Activated CD8-positive, alpha-beta memory T cell treated with anti-CD3 and anti-CD28 coated beads for 4 hours (primary cell): ENCODE data around the gene DLG2.
"Not testable (repeated sequence)": the region's sequence is repeated elsewhere in the genome, so short reads cannot be mapped to it uniquely, and the experiment has no call there.

Experiments used
- DNase-seq, 2 donors: peaks; one replicate each; pipeline ENCODE4 v3.0.0-alpha.2; 2020; ENCODE audit warnings: low read depth in 2 of 2

DLG2 gene

GRCh38 chr11:84381666-84382065 lies 1245.5 kb downstream of the DLG2 start:
- no peak for DNase-seq

GRCh38 chr11:84372381-84372950 lies 1254.7 kb downstream of the DLG2 start:
- DNase-seq, result no peak

- DNase-seq, result no peak
Observed at GRCh38 chr11:84358034-84358433, 1269.1 kb downstream of the DLG2 start.

GRCh38 chr11:84355911-84356310 lies 1271.2 kb downstream of the DLG2 start:
- DNase-seq, result no peak

- DNase-seq, result no peak
Observed at GRCh38 chr11:84345597-84345996, 1281.5 kb downstream of the DLG2 start.

GRCh38 chr11:84345027-84345426 lies 1282.1 kb downstream of the DLG2 start:
- DNase-seq, result no peak

GRCh38 chr11:84339796-84340195 lies 1287.3 kb downstream of the DLG2 start:
- DNase-seq, result no peak

- no peak for DNase-seq
Observed at GRCh38 chr11:84333221-84333620, 1293.9 kb downstream of the DLG2 start.

GRCh38 chr11:84322211-84322610 lies 1304.9 kb downstream of the DLG2 start:
- DNase-seq, result no peak

- DNase-seq, result no peak
Observed at GRCh38 chr11:84319863-84320262, 1307.3 kb downstream of the DLG2 start.

- no peak for DNase-seq
Observed at GRCh38 chr11:84316866-84317555, 1310.1 kb downstream of the DLG2 start.

GRCh38 chr11:84313830-84314359 lies 1313.2 kb downstream of the DLG2 start:
- no peak for DNase-seq

- no peak for DNase-seq
Observed at GRCh38 chr11:84310268-84310667, 1316.9 kb downstream of the DLG2 start.

- DNase-seq, result not testable (repeated sequence)
Observed at GRCh38 chr11:84308491-84308890, 1318.7 kb downstream of the DLG2 start.

- no peak for DNase-seq
Observed at GRCh38 chr11:84300092-84300491, 1327.1 kb downstream of the DLG2 start.

GRCh38 chr11:84297570-84297969 lies 1329.6 kb downstream of the DLG2 start:
- DNase-seq, result no peak

- no peak for DNase-seq
Observed at GRCh38 chr11:84295815-84296214, 1331.3 kb downstream of the DLG2 start.

GRCh38 chr11:84292955-84293354 lies 1334.2 kb downstream of the DLG2 start:
- no peak for DNase-seq

- DNase-seq, result no peak
Observed at GRCh38 chr11:84292006-84292405, 1335.1 kb downstream of the DLG2 start.

- no peak for DNase-seq
Observed at GRCh38 chr11:84290647-84291046, 1336.5 kb downstream of the DLG2 start.

- DNase-seq, result no peak
Observed at GRCh38 chr11:84289381-84289906, 1337.7 kb downstream of the DLG2 start.

- no peak for DNase-seq
Observed at GRCh38 chr11:84273541-84273940, 1353.6 kb downstream of the DLG2 start.

GRCh38 chr11:84270466-84270865 lies 1356.7 kb downstream of the DLG2 start:
- DNase-seq, result no peak
